K562 (cell line): ENCODE measurements around the gene TUBB6. TPM values are rescaled to one million over a fixed set of nuclear protein-coding genes. Genes with fewer than 3 reads are reported as not detected.

Source experiments
- ADNP ChIP-seq: fragments of 200-800 bp; sonication (Bioruptor generic); IDR thresholded peaks from 2 replicates; pipeline ENCODE4 v1.6.1; 2016; ENCODE audit warnings: missing genetic modification characterization, missing compliant biosample characterization
- BRF1 ChIP-seq: IDR thresholded peaks from 3 replicates; pipeline ENCODE4 v1.6.1; 2011; ENCODE audit warnings: borderline replicate concordance, mild to moderate bottlenecking; ENCODE audit not compliant: insufficient read length; ENCODE audit errors: extremely low read depth
- CBX8 ChIP-seq: fragments of 200-600 bp; sonication (generic); IDR thresholded peaks from 2 replicates; pipeline ENCODE4 v1.6.1; 2012; ENCODE audit warnings: borderline replicate concordance, mixed run types, low read depth, mild to moderate bottlenecking, moderate library complexity, mixed read lengths, low read length, control low read depth, inconsistent platforms; ENCODE audit not compliant: poor library complexity, severe bottlenecking; ENCODE audit errors: extremely low read depth
- ELK1 ChIP-seq: sonication (generic); formaldehyde crosslinking; IDR thresholded peaks from 2 replicates; pipeline ENCODE4 v1.8.1; 2022; ENCODE audit warnings: missing genetic modification reagents
- FOXM1 ChIP-seq, 2 experiments: fragments of 450-650 bp in 1 of 2; sonication (generic) in 1 of 2; formaldehyde crosslinking in 1 of 2; IDR thresholded peaks; 2 replicates each; pipeline versions ENCODE4 v1.6.1 to v1.9.0; 2017 to 2022; ENCODE audit warnings: low read depth in 2 of 2, mild to moderate bottlenecking in 2 of 2, missing genetic modification reagents in 1 of 2, moderate library complexity in 1 of 2
- HLTF ChIP-seq: fragments of 450-650 bp; IDR thresholded peaks from 2 replicates; pipeline ENCODE4 v1.6.1; 2016
- JUND ChIP-seq, 2 experiments: IDR thresholded peaks; 2 replicates in 1 of 2; 3 replicates in 1 of 2; pipeline ENCODE4 v1.6.1; 2011; ENCODE audit warnings: borderline replicate concordance in 2 of 2, low read depth in 2 of 2, low read length in 2 of 2, improper control_type of control experiment in 1 of 2, missing biosample characterization in 1 of 2, missing genetic modification characterization in 1 of 2, missing genetic modification reagents in 1 of 2
- KAT7 ChIP-seq: sonication (generic); formaldehyde crosslinking; IDR thresholded peaks from 2 replicates; pipeline ENCODE4 v1.8.0; 2022; ENCODE audit warnings: missing genetic modification reagents, mild to moderate bottlenecking, borderline replicate concordance
- MTA3 ChIP-seq: fragments of 450-650 bp; formaldehyde crosslinking; IDR thresholded peaks from 2 replicates; pipeline ENCODE4 v1.6.1; 2017; ENCODE audit warnings: mild to moderate bottlenecking, borderline replicate concordance
- MYNN ChIP-seq, 2 experiments: sonication (generic); formaldehyde crosslinking in 1 of 2; IDR thresholded peaks; 2 replicates each; pipeline versions ENCODE4 v1.5.0 to v1.6.1; 2016 to 2020; ENCODE audit warnings: antibody characterized with exemption in 1 of 2, missing genetic modification reagents in 1 of 2
- PATZ1 ChIP-seq: fragments of 250-450 bp; sonication (Bioruptor Pico); IDR thresholded peaks from 2 replicates; pipeline ENCODE4 v1.5.0; 2020; ENCODE audit warnings: mild to moderate bottlenecking, borderline replicate concordance
- RBM39 ChIP-seq: fragments of 200-400 bp; formaldehyde crosslinking; optimal IDR thresholded peaks from 2 replicates; pipeline ENCODE3; 2018; ENCODE audit warnings: low read depth, low read length
- SMC3 ChIP-seq: conservative IDR thresholded peaks from 2 replicates; pipeline ENCODE4 v1.6.1; 2011; ENCODE audit warnings: low read depth, low read length, improper control_type of control experiment; ENCODE audit not compliant: insufficient read depth
- ZNF124 ChIP-seq: sonication (generic); formaldehyde crosslinking; IDR thresholded peaks from 2 replicates; pipeline ENCODE4 v1.8.1; 2022; ENCODE audit warnings: missing genetic modification reagents
- ZNF785 ChIP-seq: fragments of 250-450 bp; sonication (Bioruptor Pico); IDR thresholded peaks from 2 replicates; pipeline ENCODE4 v1.4.0; 2020; ENCODE audit warnings: mild to moderate bottlenecking
- polyA plus RNA-seq, 8 experiments: library from polyadenylated mRNA; depleted of rRNA in 4 of 8; stranded (reverse) in 5 of 8; unstranded in 3 of 8; fragments of >200 nt; fragmentation: Nextera tagmentation in 2 of 8; fragmentation: Illumina TruSeq in 1 of 8; extraction: Ambion mirVana in 2 of 8; extraction: Trizol in 1 of 8; gene quantifications; 2 replicates each; pipeline versions ENCODE4 v1.2.1 to v1.2.3, GENCODE V29; 2011 to 2014; ENCODE audit warnings: inconsistent platforms in 1 of 8, missing spikeins in 1 of 8
- total RNA-seq, 7 experiments: library from RNA; depleted of rRNA in 6 of 7; stranded (reverse); fragments of >200 nt in 6 of 7; fragmentation: Illumina TruSeq in 2 of 7; extraction: Trizol in 2 of 7; gene quantifications; 2 replicates each; pipeline versions ENCODE4 v1.2.1 to v1.2.3, GENCODE V29; 2011 to 2021; ENCODE audit warnings: low replicate concordance in 1 of 7
- TF ChIP-seq, protein P1 (sequence below): fragments of 450-650 bp; IDR thresholded peaks from 2 replicates; pipeline ENCODE4 v1.6.1; 2016; ENCODE audit warnings: missing biosample characterization, missing genetic modification characterization
- TF ChIP-seq, protein P2 (sequence below): fragments of 450-650 bp; formaldehyde crosslinking; IDR thresholded peaks from 2 replicates; pipeline ENCODE4 v1.4.0; 2020; ENCODE audit warnings: mild to moderate bottlenecking, moderate library complexity
- TF ChIP-seq, protein P3 (sequence below): IDR thresholded peaks from 2 replicates; pipeline ENCODE4 v1.6.1; 2016; ENCODE audit warnings: missing genetic modification characterization, missing compliant biosample characterization

TUBB6 gene
- total and polyA plus RNA-seq, 9 of the 15 experiments (the other 6 are each of a cell fraction or from before 2014, with no cell fraction given) = 43.9 to 404 (median 81.1) TPM

- TF ChIP-seq JUND (IDR thresholded peaks at IDR 0.05; ENCODE audit: borderline replicate concordance, low read depth, low read length) (no peak), JUND (tag; IDR thresholded peaks at IDR 0.05; ENCODE audit: borderline replicate concordance, low read depth, low read length) (peak; percentile 17; the same call in 1 of the 3 replicates), ZNF785 (no peak), PATZ1 (CRISPR knock-in tag) (no peak), ELK1 (CRISPR knock-in tag) (no peak), SMC3 (peak; percentile 68), FOXM1 (IDR thresholded peaks at IDR 0.05; ENCODE audit: low read depth) (no peak), FOXM1 (CRISPR knock-in tag; IDR thresholded peaks at IDR 0.05; ENCODE audit: low read depth) (no peak), MTA3 (no peak; the same call in 1 of the 2 replicates), RBM39 (no peak), BRF1 (no peak), HLTF (no peak), KAT7 (CRISPR knock-in tag) (no peak), CBX8 (no peak), ADNP (tag) (no peak), ZNF124 (no peak), MYNN (IDR thresholded peaks at IDR 0.05) (peak; percentile 87), MYNN (CRISPR knock-in tag; IDR thresholded peaks at IDR 0.05) (no peak)
- TF ChIP-seq, protein P1, sequence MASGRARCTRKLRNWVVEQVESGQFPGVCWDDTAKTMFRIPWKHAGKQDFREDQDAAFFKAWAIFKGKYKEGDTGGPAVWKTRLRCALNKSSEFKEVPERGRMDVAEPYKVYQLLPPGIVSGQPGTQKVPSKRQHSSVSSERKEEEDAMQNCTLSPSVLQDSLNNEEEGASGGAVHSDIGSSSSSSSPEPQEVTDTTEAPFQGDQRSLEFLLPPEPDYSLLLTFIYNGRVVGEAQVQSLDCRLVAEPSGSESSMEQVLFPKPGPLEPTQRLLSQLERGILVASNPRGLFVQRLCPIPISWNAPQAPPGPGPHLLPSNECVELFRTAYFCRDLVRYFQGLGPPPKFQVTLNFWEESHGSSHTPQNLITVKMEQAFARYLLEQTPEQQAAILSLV (tag) = no peak
- TF ChIP-seq, protein P2, sequence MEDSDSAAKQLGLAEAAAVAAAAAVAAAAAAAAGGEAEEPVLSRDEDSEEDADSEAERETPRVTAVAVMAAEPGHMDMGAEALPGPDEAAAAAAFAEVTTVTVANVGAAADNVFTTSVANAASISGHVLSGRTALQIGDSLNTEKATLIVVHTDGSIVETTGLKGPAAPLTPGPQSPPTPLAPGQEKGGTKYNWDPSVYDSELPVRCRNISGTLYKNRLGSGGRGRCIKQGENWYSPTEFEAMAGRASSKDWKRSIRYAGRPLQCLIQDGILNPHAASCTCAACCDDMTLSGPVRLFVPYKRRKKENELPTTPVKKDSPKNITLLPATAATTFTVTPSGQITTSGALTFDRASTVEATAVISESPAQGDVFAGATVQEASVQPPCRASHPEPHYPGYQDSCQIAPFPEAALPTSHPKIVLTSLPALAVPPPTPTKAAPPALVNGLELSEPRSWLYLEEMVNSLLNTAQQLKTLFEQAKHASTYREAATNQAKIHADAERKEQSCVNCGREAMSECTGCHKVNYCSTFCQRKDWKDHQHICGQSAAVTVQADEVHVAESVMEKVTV (CRISPR knock-in tag) = 0 out of 2 replicates have a peak, but pooled peaks have one; percentile 9
- TF ChIP-seq, protein P3, sequence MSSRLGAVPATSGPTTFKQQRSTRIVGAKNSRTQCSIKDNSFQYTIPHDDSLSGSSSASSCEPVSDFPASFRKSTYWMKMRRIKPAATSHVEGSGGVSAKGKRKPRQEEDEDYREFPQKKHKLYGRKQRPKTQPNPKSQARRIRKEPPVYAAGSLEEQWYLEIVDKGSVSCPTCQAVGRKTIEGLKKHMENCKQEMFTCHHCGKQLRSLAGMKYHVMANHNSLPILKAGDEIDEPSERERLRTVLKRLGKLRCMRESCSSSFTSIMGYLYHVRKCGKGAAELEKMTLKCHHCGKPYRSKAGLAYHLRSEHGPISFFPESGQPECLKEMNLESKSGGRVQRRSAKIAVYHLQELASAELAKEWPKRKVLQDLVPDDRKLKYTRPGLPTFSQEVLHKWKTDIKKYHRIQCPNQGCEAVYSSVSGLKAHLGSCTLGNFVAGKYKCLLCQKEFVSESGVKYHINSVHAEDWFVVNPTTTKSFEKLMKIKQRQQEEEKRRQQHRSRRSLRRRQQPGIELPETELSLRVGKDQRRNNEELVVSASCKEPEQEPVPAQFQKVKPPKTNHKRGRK (tag) = no peak
These were observed 19.6 kb downstream of the TUBB6 start (continued) for GRCh38 chr18:12327510-12328178.
